Measurements from ENCODE around the gene MBOAT7. TPM values are rescaled to one million over a fixed set of nuclear protein-coding genes. Genes with fewer than 3 reads are reported as not detected.
A peak's percentile ranks its signal among the peaks of the same experiment; 100 is the strongest.

MBOAT7 gene
- total and polyA plus RNA-seq, 2 of the 4 experiments (the other 2 are of a cell fraction): 11.3 to 121 TPM

GRCh38 chr19:54138489-54139256 lies 50.7 kb downstream of the MBOAT7 start (continued):
- TF ChIP-seq RFX5 (IDR thresholded peaks at IDR 0.05; ENCODE audit: low read depth, low read length): no peak

GRCh38 chr19:54137699-54138488 lies 51.5 kb downstream of the MBOAT7 start, which contains the start of gene CNOT3:
CNOT3 (plus strand) TSS chr19:54137762; CDS start chr19:54142979, 5,217 bp downstream.
- DNase-seq: no peak
- Histone ChIP-seq H2AK5ac (ENCODE audit: low read depth, low read length) (peak within 1 kb of the TSS; percentile 78), H3K36me3 (ENCODE audit: control insufficient read depth, insufficient read depth, low read length) (peaks cover 14% of the 10 kb centered on the region), H4K20me1 (ENCODE audit: insufficient read depth, low read length) (peaks cover 48% of the 10 kb centered on the region), H3K79me1 (ENCODE audit: low read depth in 1 of 2, low read length in 2 of 2) (peaks cover 4 to 45% of the 10 kb centered on the region in 2 experiments), H3K4me3 (ENCODE audit: insufficient read depth, low read depth, low read length) (peak within 1 kb of the TSS; percentile 51), H3K4me2 (ENCODE audit: low read depth, low read length) (peak within 1 kb of the TSS; percentile 80), H3K4me1 (ENCODE audit: control insufficient read depth, insufficient read depth, low read length) (peaks cover 10% of the 10 kb centered on the region), H2BK15ac (ENCODE audit: low read depth, low read length) (no peak within 1 kb of the TSS), H3K18ac (ENCODE audit: low read depth, low read length) (no peak within 1 kb of the TSS), H4K91ac (ENCODE audit: insufficient read depth, low read depth, low read length) (peak within 1 kb of the TSS; percentile 55; the same call in 1 of the 2 replicates), H3K9me3 (ENCODE audit: control insufficient read depth, insufficient read depth, low read length) (no peaks in the 10 kb centered on the region), H2BK20ac (ENCODE audit: low read depth, low read length) (no peak within 1 kb of the TSS), H3K56ac (ENCODE audit: extremely low read depth, insufficient read depth, low read length) (no peak within 1 kb of the TSS; the same call in 1 of the 2 replicates), H4K8ac (ENCODE audit: low read depth in 2 of 2, low read length in 2 of 2) (peak within 1 kb of the TSS in 1 of 2 experiments; percentile 54; a peak in 1 of 4 replicates), H2AFZ (replicated peaks; ENCODE audit: low read length, poor library complexity) (peak within 1 kb of the TSS; percentile 90), H2BK120ac (ENCODE audit: low read depth, low read length) (no peak within 1 kb of the TSS), H3K9me1 (ENCODE audit: insufficient read depth, low read length) (peaks cover 16% of the 10 kb centered on the region), H2BK5ac (ENCODE audit: low read depth, low read length, poor library complexity, severe bottlenecking) (peak within 1 kb of the TSS; percentile 67), H3K14ac (replicated peaks; ENCODE audit: low read depth, low read length) (peak within 1 kb of the TSS; percentile 21), H3K27me3 (ENCODE audit: control insufficient read depth, insufficient read depth, low read length) (no peaks in the 10 kb centered on the region), H3K23ac (ENCODE audit: low read depth, low read length) (peak within 1 kb of the TSS; percentile 45), H4K5ac (ENCODE audit: low read depth, low read length) (no peak within 1 kb of the TSS), H3K4ac (ENCODE audit: low read depth, low read length) (peak within 1 kb of the TSS; percentile 61), H3K9ac (ENCODE audit: low read depth, low read length) (peak within 1 kb of the TSS; percentile 68), H2AK9ac (replicated peaks; ENCODE audit: low read depth, low read length, poor library complexity) (peak within 1 kb of the TSS; percentile 98), H3K27ac (ENCODE audit: insufficient read depth, low read length) (peak within 1 kb of the TSS; percentile 71)
- dilution Hi-C loops (cut with HindIII; ENCODE audit: low sequenced_read_pairs, unreplicated experiment) (no loop called here), in situ Hi-C loops (cut with MboI; ENCODE audit: low sequenced_read_pairs) (loop anchor here (25.0 kb wide), 1 partner anchor 1524 kb away; the partner anchor contains the start of gene U2AF2), intact Hi-C loops (cut with micrococcal nuclease) (loop anchor here (1.0 to 2.0 kb wide), 3 partner anchors 21 to 269 kb away; partner anchors contain the start of genes LENG1, PRPF31 and TFPT)
- no peak for ATAC-seq (ENCODE audit: low read depth)
- no TSS peak for BruUV-seq (replicated peaks)
- ChIA-PET CTCF (interaction anchor here (1.1 kb wide), 1 partner anchor 72 kb away, joined by 3 read pairs; no protein-coding TSS in a partner anchor), POLR2A (ENCODE audit: unreplicated experiment) (interaction anchor here (0.7 to 1.8 kb wide), 3 partner anchors 21 to 63 kb away, joined by 3 to 5 read pairs (median 5); partner anchors contain the start of genes LENG1, PRPF31, RPS9 and TFPT)
- WGBS, 2 experiments (ENCODE audit: extremely low coverage in 2 of 2, insufficient read length in 1 of 2): 0% methylated on average over 5 of the region's 103 CpGs; no CpG with 5 or more reads in 1 of the 2 experiments
- 0 out of 2 replicates have a peak, but pooled peaks have one; percentile 13 for TF ChIP-seq CTCF (conservative IDR thresholded peaks at IDR 0.05; ENCODE audit: low read depth, low read length)
- TF ChIP-seq POLR2A (IDR thresholded peaks at IDR 0.05; ENCODE audit: low read depth, low read length): peak; percentile 87
- no peak for TF ChIP-seq ELK1 (IDR thresholded peaks at IDR 0.05; ENCODE audit: borderline replicate concordance, low read depth, low read length)
- TF ChIP-seq MAZ (IDR thresholded peaks at IDR 0.05; ENCODE audit: borderline replicate concordance, low read depth, low read length): peak; percentile 43; the same call in 1 of the 2 replicates

Data from IMR-90 (cell line).